ENCODE results near the gene HIVEP2.

The HIVEP2 gene

GRCh38 chr6:142944124-142945048 lies 590 bp downstream of the HIVEP2 start:
- Histone ChIP-seq H3K27ac (ENCODE audit: low read length) (no peak overlapping the region), H3K4me1 (ENCODE audit: insufficient read depth, low read length) (peaks cover 8% of the 10 kb centered on the region), H3K36me3 (ENCODE audit: insufficient read depth, low read depth, low read length) (no peaks in the 10 kb centered on the region), H3K27me3 (ENCODE audit: insufficient read depth, low read length) (peaks cover 38% of the 10 kb centered on the region), H3K9me3 (ENCODE audit: insufficient read depth, low read depth, low read length) (no peaks in the 10 kb centered on the region), H3K9ac (ENCODE audit: low read depth, low read length) (peak overlapping the region; percentile 88), H3K4me3 (ENCODE audit: low read length) (peak overlapping the region; percentile 92)

GRCh38 chr6:142943711-142944123 lies 1.3 kb downstream of the HIVEP2 start:
- Histone ChIP-seq H3K27me3 (ENCODE audit: insufficient read depth, low read length) (peaks cover 32% of the 10 kb centered on the region; the same call in 1 of the 2 replicates), H3K9ac (ENCODE audit: low read depth, low read length) (peak overlapping the region; percentile 88; the same call in 1 of the 2 replicates), H3K4me3 (ENCODE audit: low read length) (peak overlapping the region; percentile 92), H3K4me1 (ENCODE audit: insufficient read depth, low read length) (peaks cover 8% of the 10 kb centered on the region), H3K9me3 (ENCODE audit: insufficient read depth, low read depth, low read length) (no peaks in the 10 kb centered on the region), H3K27ac (ENCODE audit: low read length) (no peak overlapping the region), H3K36me3 (ENCODE audit: insufficient read depth, low read depth, low read length) (no peaks in the 10 kb centered on the region)

GRCh38 chr6:142942805-142943227 lies 2.2 kb downstream of the HIVEP2 start:
- Histone ChIP-seq H3K9me3 (ENCODE audit: insufficient read depth, low read depth, low read length) (no peaks in the 10 kb centered on the region), H3K4me3 (ENCODE audit: low read length) (no peak overlapping the region), H3K4me1 (ENCODE audit: insufficient read depth, low read length) (peaks cover 4% of the 10 kb centered on the region; the same call in 1 of the 2 replicates), H3K9ac (ENCODE audit: low read depth, low read length) (no peak overlapping the region), H3K36me3 (ENCODE audit: insufficient read depth, low read depth, low read length) (no peaks in the 10 kb centered on the region), H3K27ac (ENCODE audit: low read length) (no peak overlapping the region), H3K27me3 (ENCODE audit: insufficient read depth, low read length) (peaks cover 23% of the 10 kb centered on the region; the same call in 1 of the 2 replicates)

- Histone ChIP-seq H3K27ac (ENCODE audit: low read length) (no peak overlapping the region), H3K9me3 (ENCODE audit: insufficient read depth, low read depth, low read length) (no peaks in the 10 kb centered on the region), H3K4me1 (ENCODE audit: insufficient read depth, low read length) (peaks cover 4% of the 10 kb centered on the region; the same call in 1 of the 2 replicates), H3K4me3 (ENCODE audit: low read length) (no peak overlapping the region), H3K27me3 (ENCODE audit: insufficient read depth, low read length) (peaks cover 19% of the 10 kb centered on the region; the same call in 1 of the 2 replicates), H3K36me3 (ENCODE audit: insufficient read depth, low read depth, low read length) (no peaks in the 10 kb centered on the region), H3K9ac (ENCODE audit: low read depth, low read length) (no peak overlapping the region)
Measured at GRCh38 chr6:142942238-142942637, 2.7 kb downstream of the HIVEP2 start.

GRCh38 chr6:142941018-142941417 lies 4.0 kb downstream of the HIVEP2 start:
- Histone ChIP-seq H3K4me1 (ENCODE audit: insufficient read depth, low read length) (peaks cover 4% of the 10 kb centered on the region; the same call in 1 of the 2 replicates), H3K36me3 (ENCODE audit: insufficient read depth, low read depth, low read length) (no peaks in the 10 kb centered on the region), H3K9me3 (ENCODE audit: insufficient read depth, low read depth, low read length) (no peaks in the 10 kb centered on the region), H3K9ac (ENCODE audit: low read depth, low read length) (no peak overlapping the region), H3K27me3 (ENCODE audit: insufficient read depth, low read length) (peaks cover 14% of the 10 kb centered on the region; the same call in 1 of the 2 replicates), H3K4me3 (ENCODE audit: low read length) (no peak overlapping the region), H3K27ac (ENCODE audit: low read length) (no peak overlapping the region)

- H3K9me3 ChIP-seq (ENCODE audit: insufficient read depth, low read depth, low read length): no peaks in the 10 kb centered on the region
- peaks cover 14% of the 10 kb centered on the region; the same call in 1 of the 2 replicates for H3K27me3 ChIP-seq (ENCODE audit: insufficient read depth, low read length)
- no peaks in the 10 kb centered on the region for H3K36me3 ChIP-seq (ENCODE audit: insufficient read depth, low read depth, low read length)
- H3K4me3 ChIP-seq (ENCODE audit: low read length): no peak overlapping the region
- H3K27ac ChIP-seq (ENCODE audit: low read length): no peak overlapping the region
- no peak overlapping the region for H3K9ac ChIP-seq (ENCODE audit: low read depth, low read length)
- H3K4me1 ChIP-seq (ENCODE audit: insufficient read depth, low read length): peaks cover 4% of the 10 kb centered on the region; the same call in 1 of the 2 replicates
Measured at GRCh38 chr6:142940487-142940886, 4.5 kb downstream of the HIVEP2 start.

GRCh38 chr6:142938510-142938909 lies 6.5 kb downstream of the HIVEP2 start:
- Histone ChIP-seq H3K27me3 (ENCODE audit: insufficient read depth, low read length) (peaks cover 8% of the 10 kb centered on the region; the same call in 1 of the 2 replicates), H3K9ac (ENCODE audit: low read depth, low read length) (no peak overlapping the region)

GRCh38 chr6:142937986-142938385 lies 7.0 kb downstream of the HIVEP2 start:
- no peaks in the 10 kb centered on the region for H3K9me3 ChIP-seq (ENCODE audit: insufficient read depth, low read depth, low read length)
- H3K36me3 ChIP-seq (ENCODE audit: insufficient read depth, low read depth, low read length): no peaks in the 10 kb centered on the region
- H3K4me1 ChIP-seq (ENCODE audit: insufficient read depth, low read length): peaks cover 4% of the 10 kb centered on the region; the same call in 1 of the 2 replicates
- H3K4me3 ChIP-seq (ENCODE audit: low read length): no peak overlapping the region
- H3K27ac ChIP-seq (ENCODE audit: low read length): no peak overlapping the region
- peaks cover 3% of the 10 kb centered on the region; the same call in 1 of the 2 replicates for H3K27me3 ChIP-seq (ENCODE audit: insufficient read depth, low read length)
- no peak overlapping the region for H3K9ac ChIP-seq (ENCODE audit: low read depth, low read length)

More at GRCh38 chr6:142938510-142938909, 6.5 kb downstream of the HIVEP2 start:
- H3K27ac ChIP-seq (ENCODE audit: low read length): no peak overlapping the region
- no peaks in the 10 kb centered on the region for H3K36me3 ChIP-seq (ENCODE audit: insufficient read depth, low read depth, low read length)
- H3K4me3 ChIP-seq (ENCODE audit: low read length): no peak overlapping the region
- peaks cover 4% of the 10 kb centered on the region; the same call in 1 of the 2 replicates for H3K4me1 ChIP-seq (ENCODE audit: insufficient read depth, low read length)
- H3K9me3 ChIP-seq (ENCODE audit: insufficient read depth, low read depth, low read length): no peaks in the 10 kb centered on the region

- no peaks in the 10 kb centered on the region for H3K36me3 ChIP-seq (ENCODE audit: insufficient read depth, low read depth, low read length)
- H3K9ac ChIP-seq (ENCODE audit: low read depth, low read length): no peak overlapping the region
- H3K27me3 ChIP-seq (ENCODE audit: insufficient read depth, low read length): no peaks in the 10 kb centered on the region
- H3K9me3 ChIP-seq (ENCODE audit: insufficient read depth, low read depth, low read length): no peaks in the 10 kb centered on the region
- H3K4me1 ChIP-seq (ENCODE audit: insufficient read depth, low read length): peaks cover 4% of the 10 kb centered on the region; the same call in 1 of the 2 replicates
- H3K4me3 ChIP-seq (ENCODE audit: low read length): no peak overlapping the region
- H3K27ac ChIP-seq (ENCODE audit: low read length): no peak overlapping the region
Measured at GRCh38 chr6:142935553-142936517, 9.1 kb downstream of the HIVEP2 start.

GRCh38 chr6:142934599-142934998 lies 10.4 kb downstream of the HIVEP2 start:
- Histone ChIP-seq H3K4me3 (ENCODE audit: low read length) (no peak overlapping the region), H3K4me1 (ENCODE audit: insufficient read depth, low read length) (no peaks in the 10 kb centered on the region), H3K9me3 (ENCODE audit: insufficient read depth, low read depth, low read length) (no peaks in the 10 kb centered on the region), H3K36me3 (ENCODE audit: insufficient read depth, low read depth, low read length) (no peaks in the 10 kb centered on the region), H3K27ac (ENCODE audit: low read length) (no peak overlapping the region), H3K9ac (ENCODE audit: low read depth, low read length) (no peak overlapping the region), H3K27me3 (ENCODE audit: insufficient read depth, low read length) (no peaks in the 10 kb centered on the region)

GRCh38 chr6:142934106-142934505 lies 10.9 kb downstream of the HIVEP2 start:
- H3K9ac ChIP-seq (ENCODE audit: low read depth, low read length): no peak overlapping the region
- no peak overlapping the region for H3K27ac ChIP-seq (ENCODE audit: low read length)
- no peaks in the 10 kb centered on the region; the same call in 1 of the 2 replicates for H3K27me3 ChIP-seq (ENCODE audit: insufficient read depth, low read length)
- no peak overlapping the region for H3K4me3 ChIP-seq (ENCODE audit: low read length)
- no peaks in the 10 kb centered on the region for H3K9me3 ChIP-seq (ENCODE audit: insufficient read depth, low read depth, low read length)
- H3K4me1 ChIP-seq (ENCODE audit: insufficient read depth, low read length): no peaks in the 10 kb centered on the region
- H3K36me3 ChIP-seq (ENCODE audit: insufficient read depth, low read depth, low read length): no peaks in the 10 kb centered on the region

Data from iPS-20b (cell line).